Measurements from ENCODE around the gene TRNAU1AP.

TRNAU1AP gene

DNA sequence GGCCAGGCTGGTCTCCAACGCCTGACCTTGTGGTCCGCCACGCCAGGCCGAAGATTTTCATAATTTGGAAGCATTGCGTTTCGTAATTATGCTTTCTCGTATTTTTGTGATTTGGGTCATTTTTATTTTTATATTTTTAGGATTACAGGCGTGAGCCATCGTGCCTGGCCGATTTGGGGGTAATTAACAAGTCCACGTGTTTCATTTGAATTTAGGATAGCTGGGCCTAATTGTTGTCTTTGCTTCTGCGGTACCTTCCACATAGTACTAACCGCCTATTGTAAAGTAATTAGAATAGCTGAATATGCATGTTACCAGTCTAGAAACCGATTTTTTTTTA lies 46.0 kb upstream of the TRNAU1AP start:
- DNase-seq, result no peak
- peaks cover 31% of the 10 kb centered on the region for H3K36me3 ChIP-seq (replicated peaks; ENCODE audit: insufficient read depth, low read length)
- no peaks in the 10 kb centered on the region for H3K27me3 ChIP-seq (replicated peaks; ENCODE audit: insufficient read depth, low read length)
- peak overlapping the region; percentile 87 for H3K9ac ChIP-seq (ENCODE audit: low read length)
- peak overlapping the region; percentile 84 for H3K27ac ChIP-seq (ENCODE audit: low read length)
- H2AFZ ChIP-seq (ENCODE audit: low read length), result no peak overlapping the region
- H3K9me3 ChIP-seq (replicated peaks; ENCODE audit: insufficient read depth, low read length), result no peaks in the 10 kb centered on the region
- peaks cover 65% of the 10 kb centered on the region for H3F3A ChIP-seq (ENCODE audit: insufficient read depth, low read length)
- no peak for TF ChIP-seq EZH2phosphoT487 (IDR thresholded peaks at IDR 0.05; ENCODE audit: low read length)
- TF ChIP-seq, protein P1, sequence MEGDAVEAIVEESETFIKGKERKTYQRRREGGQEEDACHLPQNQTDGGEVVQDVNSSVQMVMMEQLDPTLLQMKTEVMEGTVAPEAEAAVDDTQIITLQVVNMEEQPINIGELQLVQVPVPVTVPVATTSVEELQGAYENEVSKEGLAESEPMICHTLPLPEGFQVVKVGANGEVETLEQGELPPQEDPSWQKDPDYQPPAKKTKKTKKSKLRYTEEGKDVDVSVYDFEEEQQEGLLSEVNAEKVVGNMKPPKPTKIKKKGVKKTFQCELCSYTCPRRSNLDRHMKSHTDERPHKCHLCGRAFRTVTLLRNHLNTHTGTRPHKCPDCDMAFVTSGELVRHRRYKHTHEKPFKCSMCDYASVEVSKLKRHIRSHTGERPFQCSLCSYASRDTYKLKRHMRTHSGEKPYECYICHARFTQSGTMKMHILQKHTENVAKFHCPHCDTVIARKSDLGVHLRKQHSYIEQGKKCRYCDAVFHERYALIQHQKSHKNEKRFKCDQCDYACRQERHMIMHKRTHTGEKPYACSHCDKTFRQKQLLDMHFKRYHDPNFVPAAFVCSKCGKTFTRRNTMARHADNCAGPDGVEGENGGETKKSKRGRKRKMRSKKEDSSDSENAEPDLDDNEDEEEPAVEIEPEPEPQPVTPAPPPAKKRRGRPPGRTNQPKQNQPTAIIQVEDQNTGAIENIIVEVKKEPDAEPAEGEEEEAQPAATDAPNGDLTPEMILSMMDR (IDR thresholded peaks at IDR 0.05; ENCODE audit: low read length), result no peak
- TF ChIP-seq EZH2 (optimal IDR thresholded peaks at IDR 0.05; ENCODE audit: low read depth, low read length), result no peak
- H3K4me3 ChIP-seq (ENCODE audit: low read length), result peak overlapping the region; percentile 83
- peaks cover 56% of the 10 kb centered on the region for H3K79me2 ChIP-seq (ENCODE audit: low read length)
- peaks cover 23% of the 10 kb centered on the region for H3K4me1 ChIP-seq (ENCODE audit: low read length)
- peaks cover 32% of the 10 kb centered on the region for H4K20me1 ChIP-seq (ENCODE audit: insufficient read depth, low read length)
- no peaks in the 10 kb centered on the region for H3K9me2 ChIP-seq (replicated peaks; ENCODE audit: insufficient read depth, low read length)
- H3K4me2 ChIP-seq (ENCODE audit: low read depth, low read length), result peak overlapping the region; percentile 89

DNA sequence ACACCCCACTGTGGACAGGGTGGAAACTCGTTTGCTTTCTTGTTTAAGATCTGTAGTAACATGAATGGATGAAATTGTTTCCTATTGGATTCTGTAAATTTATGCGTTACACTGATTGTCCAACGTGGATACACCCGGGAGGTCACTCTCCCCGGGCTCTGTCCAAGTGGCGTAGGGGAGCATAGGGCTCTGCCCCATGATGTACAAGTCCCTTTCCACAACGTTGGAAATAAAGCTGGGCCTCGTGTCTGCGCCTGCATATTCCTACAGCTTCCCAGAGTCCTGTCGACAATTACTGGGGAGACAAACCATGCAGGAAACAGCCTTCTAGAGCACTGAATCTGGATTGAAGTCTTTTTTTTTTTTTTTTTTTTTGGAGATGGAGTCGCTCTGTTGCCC lies 45.6 kb upstream of the TRNAU1AP start:
- TF ChIP-seq EZH2phosphoT487 (IDR thresholded peaks at IDR 0.05; ENCODE audit: low read length) (no peak), EZH2 (optimal IDR thresholded peaks at IDR 0.05; ENCODE audit: low read depth, low read length) (no peak)
- TF ChIP-seq, protein P1 (IDR thresholded peaks at IDR 0.05; ENCODE audit: low read length), result no peak
- peak overlapping the region; percentile 87 for H3K9ac ChIP-seq (ENCODE audit: low read length)
- peak; percentile 15 for DNase-seq
- no peaks in the 10 kb centered on the region for H3K27me3 ChIP-seq (replicated peaks; ENCODE audit: insufficient read depth, low read length)
- peaks cover 33% of the 10 kb centered on the region for H4K20me1 ChIP-seq (ENCODE audit: insufficient read depth, low read length)
- peaks cover 69% of the 10 kb centered on the region for H3F3A ChIP-seq (ENCODE audit: insufficient read depth, low read length)
- H3K27ac ChIP-seq (ENCODE audit: low read length), result peak overlapping the region; percentile 84
- peaks cover 23% of the 10 kb centered on the region for H3K4me1 ChIP-seq (ENCODE audit: low read length)
- H3K4me2 ChIP-seq (ENCODE audit: low read depth, low read length), result peak overlapping the region; percentile 89
- no peaks in the 10 kb centered on the region for H3K9me2 ChIP-seq (replicated peaks; ENCODE audit: insufficient read depth, low read length)
- H2AFZ ChIP-seq (ENCODE audit: low read length), result no peak overlapping the region
- no peaks in the 10 kb centered on the region for H3K9me3 ChIP-seq (replicated peaks; ENCODE audit: insufficient read depth, low read length)
- H3K79me2 ChIP-seq (ENCODE audit: low read length), result peaks cover 56% of the 10 kb centered on the region
- H3K4me3 ChIP-seq (ENCODE audit: low read length), result peak overlapping the region; percentile 83
- peaks cover 31% of the 10 kb centered on the region for H3K36me3 ChIP-seq (replicated peaks; ENCODE audit: insufficient read depth, low read length)

DNA sequence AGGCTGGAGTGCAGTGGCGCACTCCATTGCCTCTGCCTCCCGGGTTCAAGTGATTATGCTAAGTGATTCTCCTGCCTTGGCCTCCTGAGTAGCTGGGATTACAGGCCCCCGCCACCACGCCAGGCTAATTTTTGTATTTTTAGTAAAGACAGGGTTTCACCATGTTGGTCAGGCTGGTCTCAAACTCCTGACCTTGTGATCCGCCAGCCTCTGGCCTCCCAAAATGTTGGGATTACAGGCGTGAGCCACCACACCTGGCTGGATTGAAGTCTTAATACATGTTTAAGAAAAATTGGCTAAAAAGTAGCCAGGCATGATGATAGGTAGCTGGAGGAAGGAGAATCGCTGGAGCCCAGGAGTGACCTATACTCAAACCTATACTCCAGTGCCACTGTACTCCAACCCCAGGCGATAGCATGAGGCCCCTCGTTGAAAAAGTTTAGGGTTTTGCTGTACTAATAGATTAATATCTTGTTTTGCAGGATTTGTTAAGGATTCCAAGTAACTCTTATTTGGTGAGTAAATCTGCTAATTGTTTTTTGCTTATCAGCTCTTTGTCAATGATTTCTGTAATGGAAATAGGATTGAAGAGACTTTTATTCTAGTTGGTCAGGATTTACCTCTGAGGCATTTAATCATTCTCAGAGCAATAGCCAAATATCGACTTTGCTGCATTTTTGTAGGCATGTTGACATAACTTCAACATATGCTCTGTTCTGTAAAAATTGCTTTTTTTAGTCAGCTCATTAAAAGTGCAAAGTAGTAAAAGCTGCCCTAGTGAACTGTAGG lies 45.0 kb upstream of the TRNAU1AP start:
- Histone ChIP-seq H4K20me1 (ENCODE audit: insufficient read depth, low read length) (peaks cover 38% of the 10 kb centered on the region), H3K27me3 (replicated peaks; ENCODE audit: insufficient read depth, low read length) (no peaks in the 10 kb centered on the region), H3K9ac (ENCODE audit: low read length) (peak overlapping the region; percentile 87), H3K27ac (ENCODE audit: low read length) (peak overlapping the region; percentile 84), H2AFZ (ENCODE audit: low read length) (no peak overlapping the region), H3K79me2 (ENCODE audit: low read length) (peaks cover 56% of the 10 kb centered on the region), H3K9me3 (replicated peaks; ENCODE audit: insufficient read depth, low read length) (no peaks in the 10 kb centered on the region), H3F3A (ENCODE audit: insufficient read depth, low read length) (peaks cover 74% of the 10 kb centered on the region), H3K9me2 (replicated peaks; ENCODE audit: insufficient read depth, low read length) (no peaks in the 10 kb centered on the region), H3K4me3 (ENCODE audit: low read length) (peak overlapping the region; percentile 83), H3K4me1 (ENCODE audit: low read length) (peaks cover 23% of the 10 kb centered on the region), H3K36me3 (replicated peaks; ENCODE audit: insufficient read depth, low read length) (peaks cover 31% of the 10 kb centered on the region), H3K4me2 (ENCODE audit: low read depth, low read length) (peak overlapping the region; percentile 89)
- TF ChIP-seq EZH2phosphoT487 (IDR thresholded peaks at IDR 0.05; ENCODE audit: low read length), result no peak
- TF ChIP-seq, protein P1 (IDR thresholded peaks at IDR 0.05; ENCODE audit: low read length), result no peak
- TF ChIP-seq EZH2 (optimal IDR thresholded peaks at IDR 0.05; ENCODE audit: low read depth, low read length), result no peak
- DNase-seq, result no peak
